NCI-H82 treated with DMSO at 0.1 percent for 48 hours (cell line): ENCODE measurements around the gene TBATA.

Experiments used
- DNase-seq: peaks from one replicate; lab custom pipeline; 2025; ENCODE audit not compliant: unreplicated experiment; lab: John Stamatoyannopoulos, UW

Gene TBATA

DNA sequence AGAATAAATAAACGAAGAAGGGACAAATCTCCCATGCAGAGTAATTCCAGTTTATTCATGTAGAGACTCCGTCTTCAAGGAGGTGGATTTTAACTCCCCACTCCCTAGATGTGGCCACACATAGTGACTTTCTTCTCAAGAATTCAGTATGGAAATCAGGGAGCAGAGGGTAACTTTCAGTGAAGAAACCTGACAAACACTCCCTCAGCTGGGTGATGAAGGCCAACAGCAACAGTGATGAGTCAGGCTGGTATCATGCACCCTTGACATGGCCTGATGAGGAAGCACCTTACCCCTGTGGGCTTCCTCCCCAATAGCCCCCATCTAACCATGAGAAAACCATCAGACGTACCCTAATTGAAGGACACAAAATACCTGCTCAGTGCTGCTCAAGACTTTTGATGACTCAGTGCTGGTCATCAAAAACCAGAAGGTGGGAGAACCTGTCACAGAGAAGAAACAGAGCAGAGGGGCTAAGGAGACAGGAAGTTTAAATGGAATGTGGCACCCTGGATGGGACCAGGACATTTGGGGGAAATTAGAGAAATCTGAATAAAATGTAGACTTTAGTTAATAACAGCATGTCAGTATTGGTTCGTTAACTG is 62.3 kb downstream of the TBATA start:
- no peak for DNase-seq
